ENCODE results near the gene CIAO2B.

The CIAO2B gene

GRCh38 chr16:66937725-66938337, 3.6 kb upstream of the CIAO2B start:
- no peak for DNase-seq
- no peak for TF ChIP-seq POLR2A (IDR thresholded peaks at IDR 0.05; ENCODE audit: low read length)
- TF ChIP-seq GATA1 (IDR thresholded peaks at IDR 0.05; ENCODE audit: low read depth, low read length), result no peak

GRCh38 chr16:66936889-66937554, 2.8 kb upstream of the CIAO2B start:
- peak; percentile 67 to 81 for DNase-seq
- TF ChIP-seq POLR2A (IDR thresholded peaks at IDR 0.05; ENCODE audit: low read length) (no peak), GATA1 (IDR thresholded peaks at IDR 0.05; ENCODE audit: low read depth, low read length) (no peak)

- DNase-seq, result no peak
These were observed 2.3 kb upstream of the CIAO2B start for GRCh38 chr16:66936462-66936861.

GRCh38 chr16:66935314-66936011, 1.3 kb upstream of the CIAO2B start, which contains the start of gene CES2:
Gene CES2, plus strand, starts transcription at chr16:66935516. Its CDS starts 120 bp downstream, at chr16:66935636.
- DNase-seq, result peak in 1 of 2 experiments; percentile 46
- TF ChIP-seq GATA1 (IDR thresholded peaks at IDR 0.05; ENCODE audit: low read depth, low read length), result no peak
- TF ChIP-seq POLR2A (IDR thresholded peaks at IDR 0.05; ENCODE audit: low read length), result no peak

More at GRCh38 chr16:66936462-66936861, 2.3 kb upstream of the CIAO2B start:
- TF ChIP-seq GATA1 (IDR thresholded peaks at IDR 0.05; ENCODE audit: low read depth, low read length) (no peak), POLR2A (IDR thresholded peaks at IDR 0.05; ENCODE audit: low read length) (no peak)

- DNase-seq, result peak in 1 of 2 experiments; percentile 48
These were observed 674 bp upstream of the CIAO2B start for GRCh38 chr16:66934839-66935313.

- TF ChIP-seq POLR2A (IDR thresholded peaks at IDR 0.05; ENCODE audit: low read length), result no peak
- TF ChIP-seq GATA1 (IDR thresholded peaks at IDR 0.05; ENCODE audit: low read depth, low read length), result no peak
- no peak for DNase-seq
These were observed 445 bp downstream of the CIAO2B start for GRCh38 chr16:66933776-66934137.

GRCh38 chr16:66932076-66932475, 2.1 kb downstream of the CIAO2B start:
- TF ChIP-seq POLR2A (IDR thresholded peaks at IDR 0.05; ENCODE audit: low read length) (no peak), GATA1 (IDR thresholded peaks at IDR 0.05; ENCODE audit: low read depth, low read length) (no peak)
- DNase-seq, result peak; percentile 26 to 51

- TF ChIP-seq GATA1 (IDR thresholded peaks at IDR 0.05; ENCODE audit: low read depth, low read length), result no peak
- TF ChIP-seq POLR2A (IDR thresholded peaks at IDR 0.05; ENCODE audit: low read length), result no peak
These were observed 2.5 kb downstream of the CIAO2B start for GRCh38 chr16:66931665-66932064.

GRCh38 chr16:66930189-66930588, 4.0 kb downstream of the CIAO2B start:
- peak; percentile 86 to 94 for DNase-seq
- no peak for TF ChIP-seq GATA1 (IDR thresholded peaks at IDR 0.05; ENCODE audit: low read depth, low read length)
- peak; percentile 38 for TF ChIP-seq POLR2A (IDR thresholded peaks at IDR 0.05; ENCODE audit: low read length)

More at GRCh38 chr16:66931665-66932064, 2.5 kb downstream of the CIAO2B start:
- DNase-seq, result no peak

- no peak for TF ChIP-seq GATA1 (IDR thresholded peaks at IDR 0.05; ENCODE audit: low read depth, low read length)
- no peak for TF ChIP-seq POLR2A (IDR thresholded peaks at IDR 0.05; ENCODE audit: low read length)
- peak; percentile 68 to 78 for DNase-seq
These were observed 5.4 kb downstream of the CIAO2B start for GRCh38 chr16:66928702-66929388.

- peak; percentile 46 to 71 for DNase-seq
- no peak for TF ChIP-seq GATA1 (IDR thresholded peaks at IDR 0.05; ENCODE audit: low read depth, low read length)
- no peak for TF ChIP-seq POLR2A (IDR thresholded peaks at IDR 0.05; ENCODE audit: low read length)
These were observed 6.1 kb downstream of the CIAO2B start for GRCh38 chr16:66927918-66928649.

GRCh38 chr16:66926961-66927436, 7.2 kb downstream of the CIAO2B start:
- peak in 1 of 2 experiments; percentile 23 for DNase-seq
- no peak for TF ChIP-seq POLR2A (IDR thresholded peaks at IDR 0.05; ENCODE audit: low read length)
